Measurements from ENCODE around the gene RAPGEF6.

DNA sequence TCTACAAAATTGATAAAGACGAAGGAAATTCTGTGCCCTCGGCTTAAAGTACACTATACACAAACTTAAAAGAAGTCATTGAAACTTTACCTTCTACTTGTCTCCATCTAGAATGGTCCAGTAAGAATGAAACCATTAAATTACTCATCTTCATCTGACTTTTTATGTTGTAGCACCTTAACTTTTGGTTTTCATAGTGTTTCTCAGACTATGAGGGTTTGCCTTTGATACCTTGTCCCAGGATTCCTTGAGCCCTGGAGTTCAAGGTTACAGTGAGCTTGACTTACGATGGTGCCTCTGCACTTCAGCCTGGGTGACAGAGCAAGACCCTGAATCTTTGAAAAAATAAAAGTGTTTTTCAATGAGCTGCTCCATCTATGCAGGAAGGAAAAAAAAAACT lies 239.0 kb downstream of the RAPGEF6 start:
- TF ChIP-seq, protein P1, sequence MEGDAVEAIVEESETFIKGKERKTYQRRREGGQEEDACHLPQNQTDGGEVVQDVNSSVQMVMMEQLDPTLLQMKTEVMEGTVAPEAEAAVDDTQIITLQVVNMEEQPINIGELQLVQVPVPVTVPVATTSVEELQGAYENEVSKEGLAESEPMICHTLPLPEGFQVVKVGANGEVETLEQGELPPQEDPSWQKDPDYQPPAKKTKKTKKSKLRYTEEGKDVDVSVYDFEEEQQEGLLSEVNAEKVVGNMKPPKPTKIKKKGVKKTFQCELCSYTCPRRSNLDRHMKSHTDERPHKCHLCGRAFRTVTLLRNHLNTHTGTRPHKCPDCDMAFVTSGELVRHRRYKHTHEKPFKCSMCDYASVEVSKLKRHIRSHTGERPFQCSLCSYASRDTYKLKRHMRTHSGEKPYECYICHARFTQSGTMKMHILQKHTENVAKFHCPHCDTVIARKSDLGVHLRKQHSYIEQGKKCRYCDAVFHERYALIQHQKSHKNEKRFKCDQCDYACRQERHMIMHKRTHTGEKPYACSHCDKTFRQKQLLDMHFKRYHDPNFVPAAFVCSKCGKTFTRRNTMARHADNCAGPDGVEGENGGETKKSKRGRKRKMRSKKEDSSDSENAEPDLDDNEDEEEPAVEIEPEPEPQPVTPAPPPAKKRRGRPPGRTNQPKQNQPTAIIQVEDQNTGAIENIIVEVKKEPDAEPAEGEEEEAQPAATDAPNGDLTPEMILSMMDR (conservative IDR thresholded peaks at IDR 0.05; ENCODE audit: low read depth, low read length), result no peak
- no peak for TF ChIP-seq EZH2phosphoT487 (IDR thresholded peaks at IDR 0.05; ENCODE audit: borderline replicate concordance, low read length)
